ENCODE data around the gene MEGF8. TPM values are rescaled to one million over a fixed set of nuclear protein-coding genes. Genes with fewer than 3 reads are reported as not detected.

Gene MEGF8
- total and polyA plus RNA-seq, 9 of the 15 experiments (the other 6 are each of a cell fraction or from before 2014, with no cell fraction given) = 0.28 to 13.1 (median 3.0) TPM

DNA sequence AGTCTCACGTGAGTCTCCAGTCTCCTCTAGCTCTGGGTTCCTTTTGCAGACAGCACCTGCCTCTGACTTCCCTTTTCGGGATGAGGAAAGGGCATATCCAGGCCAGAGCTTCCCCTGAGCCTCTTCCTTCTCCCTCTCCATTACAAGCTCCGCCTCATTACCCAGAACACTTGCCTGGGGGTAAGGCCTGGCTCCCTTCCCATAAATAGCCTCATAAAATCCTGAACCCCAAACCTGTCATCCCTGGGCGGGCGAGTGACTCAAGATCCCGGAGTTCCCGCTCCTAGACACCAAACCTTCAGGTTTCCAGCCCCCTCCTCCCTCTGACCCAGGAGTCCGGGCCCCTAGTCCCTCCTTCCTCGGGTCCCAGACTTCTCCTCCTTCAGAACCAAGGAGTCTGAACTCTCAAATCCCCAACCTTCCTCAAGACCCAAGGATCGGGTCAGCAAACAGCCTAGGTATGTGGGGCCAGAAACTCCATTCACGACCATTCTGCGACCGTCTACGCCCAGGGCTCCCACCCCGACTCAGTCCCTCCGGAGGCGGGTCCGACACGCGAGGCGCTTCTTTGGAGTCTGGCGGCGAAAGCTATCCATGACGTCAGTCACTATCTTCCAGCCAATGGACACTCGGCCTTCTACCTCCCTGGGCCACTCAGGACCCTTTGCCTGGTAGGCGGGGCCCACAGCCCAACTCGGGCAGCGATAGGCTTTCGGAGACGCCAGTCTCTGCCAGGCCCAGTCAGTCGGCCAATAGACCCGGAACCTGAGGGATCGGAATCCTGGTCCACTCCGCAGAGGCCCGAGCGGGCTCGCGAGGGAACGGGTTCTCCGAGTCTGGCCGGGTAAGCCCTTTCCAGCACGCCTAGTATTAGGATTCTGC is 71.2 kb downstream of the MEGF8 start (continued):
- TF ChIP-seq, protein P1, sequence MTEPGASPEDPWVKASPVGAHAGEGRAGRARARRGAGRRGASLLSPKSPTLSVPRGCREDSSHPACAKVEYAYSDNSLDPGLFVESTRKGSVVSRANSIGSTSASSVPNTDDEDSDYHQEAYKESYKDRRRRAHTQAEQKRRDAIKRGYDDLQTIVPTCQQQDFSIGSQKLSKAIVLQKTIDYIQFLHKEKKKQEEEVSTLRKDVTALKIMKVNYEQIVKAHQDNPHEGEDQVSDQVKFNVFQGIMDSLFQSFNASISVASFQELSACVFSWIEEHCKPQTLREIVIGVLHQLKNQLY (CRISPR knock-in tag; conservative IDR thresholded peaks at IDR 0.05) = no peak
- TF ChIP-seq ZC3H11A (IDR thresholded peaks at IDR 0.05; ENCODE audit: low read depth, low read length) (no peak), CEBPB (tag; IDR thresholded peaks at IDR 0.05) (no peak), SPI1 (IDR thresholded peaks at IDR 0.05; ENCODE audit: borderline replicate concordance, low read depth, low read length) (peak; percentile 91), DNMT1 (IDR thresholded peaks at IDR 0.05) (no peak), ZNF133 (CRISPR knock-in tag; IDR thresholded peaks at IDR 0.05) (no peak), TCF7L2 (IDR thresholded peaks at IDR 0.05; ENCODE audit: low read depth, low read length) (no peak), VEZF1 (CRISPR knock-in tag; IDR thresholded peaks at IDR 0.05) (peak; percentile 32; the same call in 1 of the 2 replicates), MCM5 (IDR thresholded peaks at IDR 0.05; ENCODE audit: low read depth) (no peak), CCAR2 (IDR thresholded peaks at IDR 0.05; ENCODE audit: low read depth, low read length) (no peak), ETV1 (tag; conservative IDR thresholded peaks at IDR 0.05; ENCODE audit: low read depth) (no peak), NFATC3 (IDR thresholded peaks at IDR 0.05) (peak; percentile 99), CXXC5 (CRISPR knock-in tag; IDR thresholded peaks at IDR 0.05) (peak; percentile 72), NFYB (IDR thresholded peaks at IDR 0.05; ENCODE audit: extremely low read depth, insufficient read length) (peak; percentile 94), KLF1 (tag; IDR thresholded peaks at IDR 0.05) (no peak)
- TF ChIP-seq, protein P2, sequence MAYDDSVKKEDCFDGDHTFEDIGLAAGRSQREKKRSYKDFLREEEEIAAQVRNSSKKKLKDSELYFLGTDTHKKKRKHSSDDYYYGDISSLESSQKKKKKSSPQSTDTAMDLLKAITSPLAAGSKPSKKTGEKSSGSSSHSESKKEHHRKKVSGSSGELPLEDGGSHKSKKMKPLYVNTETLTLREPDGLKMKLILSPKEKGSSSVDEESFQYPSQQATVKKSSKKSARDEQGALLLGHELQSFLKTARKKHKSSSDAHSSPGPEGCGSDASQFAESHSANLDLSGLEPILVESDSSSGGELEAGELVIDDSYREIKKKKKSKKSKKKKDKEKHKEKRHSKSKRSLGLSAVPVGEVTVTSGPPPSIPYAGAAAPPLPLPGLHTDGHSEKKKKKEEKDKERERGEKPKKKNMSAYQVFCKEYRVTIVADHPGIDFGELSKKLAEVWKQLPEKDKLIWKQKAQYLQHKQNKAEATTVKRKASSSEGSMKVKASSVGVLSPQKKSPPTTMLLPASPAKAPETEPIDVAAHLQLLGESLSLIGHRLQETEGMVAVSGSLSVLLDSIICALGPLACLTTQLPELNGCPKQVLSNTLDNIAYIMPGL (CRISPR knock-in tag; IDR thresholded peaks at IDR 0.05) = no peak
- TF ChIP-seq, protein P3, sequence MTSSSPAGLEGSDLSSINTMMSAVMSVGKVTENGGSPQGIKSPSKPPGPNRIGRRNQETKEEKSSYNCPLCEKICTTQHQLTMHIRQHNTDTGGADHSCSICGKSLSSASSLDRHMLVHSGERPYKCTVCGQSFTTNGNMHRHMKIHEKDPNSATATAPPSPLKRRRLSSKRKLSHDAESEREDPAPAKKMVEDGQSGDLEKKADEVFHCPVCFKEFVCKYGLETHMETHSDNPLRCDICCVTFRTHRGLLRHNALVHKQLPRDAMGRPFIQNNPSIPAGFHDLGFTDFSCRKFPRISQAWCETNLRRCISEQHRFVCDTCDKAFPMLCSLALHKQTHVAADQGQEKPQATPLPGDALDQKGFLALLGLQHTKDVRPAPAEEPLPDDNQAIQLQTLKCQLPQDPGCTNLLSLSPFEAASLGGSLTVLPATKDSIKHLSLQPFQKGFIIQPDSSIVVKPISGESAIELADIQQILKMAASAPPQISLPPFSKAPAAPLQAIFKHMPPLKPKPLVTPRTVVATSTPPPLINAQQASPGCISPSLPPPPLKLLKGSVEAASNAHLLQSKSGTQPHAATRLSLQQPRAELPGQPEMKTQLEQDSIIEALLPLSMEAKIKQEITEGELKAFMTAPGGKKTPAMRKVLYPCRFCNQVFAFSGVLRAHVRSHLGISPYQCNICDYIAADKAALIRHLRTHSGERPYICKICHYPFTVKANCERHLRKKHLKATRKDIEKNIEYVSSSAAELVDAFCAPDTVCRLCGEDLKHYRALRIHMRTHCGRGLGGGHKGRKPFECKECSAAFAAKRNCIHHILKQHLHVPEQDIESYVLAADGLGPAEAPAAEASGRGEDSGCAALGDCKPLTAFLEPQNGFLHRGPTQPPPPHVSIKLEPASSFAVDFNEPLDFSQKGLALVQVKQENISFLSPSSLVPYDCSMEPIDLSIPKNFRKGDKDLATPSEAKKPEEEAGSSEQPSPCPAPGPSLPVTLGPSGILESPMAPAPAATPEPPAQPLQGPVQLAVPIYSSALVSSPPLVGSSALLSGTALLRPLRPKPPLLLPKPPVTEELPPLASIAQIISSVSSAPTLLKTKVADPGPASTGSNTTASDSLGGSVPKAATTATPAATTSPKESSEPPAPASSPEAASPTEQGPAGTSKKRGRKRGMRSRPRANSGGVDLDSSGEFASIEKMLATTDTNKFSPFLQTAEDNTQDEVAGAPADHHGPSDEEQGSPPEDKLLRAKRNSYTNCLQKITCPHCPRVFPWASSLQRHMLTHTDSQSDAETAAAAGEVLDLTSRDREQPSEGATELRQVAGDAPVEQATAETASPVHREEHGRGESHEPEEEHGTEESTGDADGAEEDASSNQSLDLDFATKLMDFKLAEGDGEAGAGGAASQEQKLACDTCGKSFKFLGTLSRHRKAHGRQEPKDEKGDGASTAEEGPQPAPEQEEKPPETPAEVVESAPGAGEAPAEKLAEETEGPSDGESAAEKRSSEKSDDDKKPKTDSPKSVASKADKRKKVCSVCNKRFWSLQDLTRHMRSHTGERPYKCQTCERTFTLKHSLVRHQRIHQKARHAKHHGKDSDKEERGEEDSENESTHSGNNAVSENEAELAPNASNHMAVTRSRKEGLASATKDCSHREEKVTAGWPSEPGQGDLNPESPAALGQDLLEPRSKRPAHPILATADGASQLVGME (CRISPR knock-in tag; IDR thresholded peaks at IDR 0.05) = no peak

Data from K562 (cell line).